ENCODE data around the gene PTH1R.

PTH1R gene

DNA sequence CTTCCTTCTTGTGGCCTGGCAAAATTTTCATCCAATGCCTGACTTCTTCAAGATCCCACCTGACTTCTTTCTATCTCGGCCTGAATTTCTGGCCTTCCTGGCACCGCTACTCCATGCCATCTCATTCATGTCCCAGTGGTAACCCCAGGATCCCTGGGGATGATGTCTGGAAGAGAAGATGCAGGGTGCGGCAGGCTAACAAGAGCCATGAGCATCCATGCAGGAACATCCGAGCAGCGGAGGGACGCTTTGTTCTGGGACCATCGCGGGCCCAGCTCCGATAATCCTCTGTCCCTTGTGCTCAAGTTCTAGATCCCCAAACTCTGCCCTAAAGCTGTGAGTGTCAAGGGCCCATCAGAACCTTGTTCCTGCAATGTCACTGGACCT lies 25.2 kb upstream of the PTH1R start:
- CTCF ChIA-PET: interaction anchor here (1.0 to 2.6 kb wide), 3 partner anchors 14 to 57 kb away, joined by 3 to 12 read pairs (median 3); no protein-coding TSS in a partner anchor
- POLR2A ChIA-PET: no interaction called here
- DNase-seq (ENCODE audit: extremely low spot score): no peak
- TF ChIP-seq, protein P1, sequence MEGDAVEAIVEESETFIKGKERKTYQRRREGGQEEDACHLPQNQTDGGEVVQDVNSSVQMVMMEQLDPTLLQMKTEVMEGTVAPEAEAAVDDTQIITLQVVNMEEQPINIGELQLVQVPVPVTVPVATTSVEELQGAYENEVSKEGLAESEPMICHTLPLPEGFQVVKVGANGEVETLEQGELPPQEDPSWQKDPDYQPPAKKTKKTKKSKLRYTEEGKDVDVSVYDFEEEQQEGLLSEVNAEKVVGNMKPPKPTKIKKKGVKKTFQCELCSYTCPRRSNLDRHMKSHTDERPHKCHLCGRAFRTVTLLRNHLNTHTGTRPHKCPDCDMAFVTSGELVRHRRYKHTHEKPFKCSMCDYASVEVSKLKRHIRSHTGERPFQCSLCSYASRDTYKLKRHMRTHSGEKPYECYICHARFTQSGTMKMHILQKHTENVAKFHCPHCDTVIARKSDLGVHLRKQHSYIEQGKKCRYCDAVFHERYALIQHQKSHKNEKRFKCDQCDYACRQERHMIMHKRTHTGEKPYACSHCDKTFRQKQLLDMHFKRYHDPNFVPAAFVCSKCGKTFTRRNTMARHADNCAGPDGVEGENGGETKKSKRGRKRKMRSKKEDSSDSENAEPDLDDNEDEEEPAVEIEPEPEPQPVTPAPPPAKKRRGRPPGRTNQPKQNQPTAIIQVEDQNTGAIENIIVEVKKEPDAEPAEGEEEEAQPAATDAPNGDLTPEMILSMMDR (IDR thresholded peaks at IDR 0.05; ENCODE audit: control extremely low read depth, extremely low read depth, low read depth, missing control alignments): no peak

DNA sequence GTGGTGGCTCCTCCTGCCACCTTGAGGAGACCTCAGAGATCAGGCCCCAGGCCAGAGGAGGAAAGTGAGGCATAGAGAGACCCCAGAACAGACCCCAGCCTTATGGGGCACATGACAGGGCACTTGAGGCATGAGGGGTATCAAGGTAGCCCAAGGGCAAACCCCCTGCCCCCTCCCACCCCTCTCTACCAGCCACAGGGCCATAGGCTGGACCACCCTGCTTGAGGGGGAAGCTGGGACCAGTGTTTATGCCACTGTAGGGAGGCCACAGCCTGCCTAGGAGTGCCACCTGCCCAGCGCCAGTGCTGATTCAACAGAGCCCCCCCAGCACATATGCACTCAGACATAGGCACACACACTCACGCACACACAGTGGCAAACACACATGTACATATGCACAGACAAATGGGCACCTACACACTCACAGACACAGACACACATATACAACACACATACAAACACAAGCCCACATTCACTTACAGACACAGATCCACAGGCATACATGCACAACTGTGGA lies 24.6 kb upstream of the PTH1R start:
- ChIA-PET CTCF (interaction anchor here (1.0 to 1.7 kb wide), 2 partner anchors 17 to 56 kb away, joined by 3 read pairs; no protein-coding TSS in a partner anchor), POLR2A (no interaction called here)
- TF ChIP-seq, protein P1 (IDR thresholded peaks at IDR 0.05; ENCODE audit: control extremely low read depth, extremely low read depth, low read depth, missing control alignments): no peak
- no peak for DNase-seq (ENCODE audit: extremely low spot score)

DNA sequence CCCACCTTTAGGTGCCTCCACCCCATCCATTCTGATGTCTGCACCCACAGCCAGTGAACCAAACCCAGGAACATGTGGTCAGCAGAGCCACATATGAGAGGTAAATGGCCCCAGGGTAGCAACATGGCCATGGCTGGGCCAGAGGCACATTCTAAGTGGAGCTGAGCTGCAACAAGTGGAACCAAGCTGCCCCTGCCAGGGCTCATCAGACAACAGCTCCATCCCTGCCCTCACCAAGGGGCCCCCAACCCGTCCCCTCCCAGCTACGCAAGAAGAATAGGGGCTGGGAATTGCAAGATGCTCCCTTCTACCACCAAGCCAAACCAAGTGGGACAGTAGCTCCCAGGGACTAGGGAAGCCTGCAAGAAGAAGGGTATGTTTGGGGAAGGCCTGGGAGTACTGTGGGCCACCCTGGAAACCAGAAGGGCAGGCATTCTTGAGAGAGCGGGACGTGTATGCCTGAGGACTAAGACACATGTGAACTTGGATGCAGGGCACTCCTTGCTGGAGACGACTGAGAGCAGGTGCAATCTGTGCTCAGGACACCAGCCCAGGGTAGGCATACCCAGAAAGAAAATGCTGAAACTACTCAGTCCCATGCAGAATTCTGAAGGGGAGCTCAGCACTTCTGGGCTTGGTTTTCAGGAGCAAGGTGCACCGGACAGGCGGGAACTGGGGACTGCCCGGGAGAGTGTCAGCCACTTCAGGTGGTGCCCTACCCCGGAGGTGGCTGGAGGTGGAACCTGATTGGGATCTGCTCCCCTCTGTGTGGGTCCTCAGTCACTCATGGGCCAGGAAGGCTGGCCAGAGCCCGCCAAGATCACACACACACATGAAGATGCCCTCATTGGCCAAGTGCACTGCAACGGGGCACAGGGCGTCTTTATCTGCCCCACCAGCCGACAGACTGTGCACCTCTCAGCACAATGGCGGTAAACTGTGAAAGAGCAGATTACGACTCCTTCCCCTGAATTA lies 23.8 kb upstream of the PTH1R start:
- POLR2A ChIA-PET: no interaction called here
- CTCF ChIA-PET: no interaction called here
- TF ChIP-seq, protein P1 (IDR thresholded peaks at IDR 0.05; ENCODE audit: control extremely low read depth, extremely low read depth, low read depth, missing control alignments): no peak
- no peak for DNase-seq (ENCODE audit: extremely low spot score)

DNA sequence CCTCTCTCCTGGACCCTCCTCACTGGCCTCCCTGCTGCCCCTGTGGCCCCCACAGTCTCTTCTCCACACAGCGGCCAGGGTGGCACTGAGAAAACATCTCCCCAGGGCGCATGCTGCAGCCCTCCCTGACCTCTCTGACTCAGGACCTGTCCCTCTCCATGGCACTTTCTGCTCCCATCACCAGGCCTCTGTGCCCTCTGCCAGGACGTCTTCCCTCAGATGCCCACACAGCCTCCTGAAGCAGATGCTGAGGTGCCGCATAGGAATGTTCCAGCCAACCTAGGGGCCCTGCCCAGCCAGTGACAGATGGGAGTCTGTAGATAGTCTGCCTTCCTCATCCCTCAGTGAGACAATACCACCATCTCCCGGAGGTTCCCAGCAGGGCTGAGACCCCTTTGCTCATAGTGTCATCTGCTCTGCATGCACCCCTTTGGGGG lies 22.9 kb upstream of the PTH1R start:
- TF ChIP-seq, protein P1 (IDR thresholded peaks at IDR 0.05; ENCODE audit: control extremely low read depth, extremely low read depth, low read depth, missing control alignments): no peak
- ChIA-PET CTCF (interaction anchor here (1.0 kb wide), 1 partner anchor 17 kb away, joined by 3 read pairs; no protein-coding TSS in a partner anchor), POLR2A (no interaction called here)
- no peak for DNase-seq (ENCODE audit: extremely low spot score)

DNA sequence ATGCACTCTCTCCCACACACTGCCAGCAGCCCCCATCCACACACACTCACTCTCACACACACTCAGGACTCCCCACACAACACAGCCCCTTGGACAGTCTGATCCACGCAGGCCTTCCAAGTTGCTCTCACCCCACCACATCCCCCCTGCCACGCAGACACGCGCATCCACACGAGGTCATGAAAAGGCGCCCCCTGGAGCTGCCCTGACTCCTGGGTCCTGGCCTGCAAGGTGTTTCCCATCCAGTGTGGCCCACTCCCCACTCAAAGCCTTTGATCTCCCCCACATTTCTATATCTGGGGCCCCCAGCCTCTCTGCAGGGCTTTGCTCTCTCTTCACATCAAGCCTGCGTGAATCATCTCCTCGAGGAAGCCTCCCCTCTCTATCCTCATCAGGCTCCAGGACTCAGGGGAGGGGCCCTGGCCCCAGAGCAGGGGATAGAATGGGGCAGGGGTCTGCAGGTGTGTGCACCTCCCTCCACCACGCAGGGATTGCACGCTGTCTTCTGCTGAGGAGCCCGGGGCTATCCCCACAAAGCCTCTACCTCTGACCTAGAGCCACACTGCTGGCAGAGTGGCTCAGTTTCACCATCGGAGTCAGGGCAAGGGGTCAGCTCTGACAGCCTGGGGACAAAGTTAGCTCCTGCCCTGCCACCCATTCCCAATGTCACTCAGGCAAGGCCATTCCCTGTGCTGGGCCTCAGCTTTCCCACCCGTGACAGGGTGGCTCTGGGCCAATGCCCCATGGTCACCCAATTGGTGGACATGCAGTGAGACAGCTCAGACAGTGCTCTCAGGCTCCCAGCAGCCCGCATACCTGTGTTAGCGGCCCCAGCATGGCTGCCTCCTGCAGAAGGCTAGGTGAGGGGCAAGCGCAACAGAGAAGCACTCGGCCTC lies 20.7 kb upstream of the PTH1R start:
- TF ChIP-seq, protein P1 (IDR thresholded peaks at IDR 0.05; ENCODE audit: control extremely low read depth, extremely low read depth, low read depth, missing control alignments): no peak
- DNase-seq (ENCODE audit: extremely low spot score): no peak
- CTCF ChIA-PET: interaction anchor here (0.9 kb wide), 1 partner anchor 10 kb away, joined by 4 read pairs; no protein-coding TSS in a partner anchor
- POLR2A ChIA-PET: no interaction called here

Measured in GM10248 (cell line).